Thyroid gland (tissue), 4 donors: ENCODE data around the gene CTSF.

Source experiments
- POLR2A ChIP-seq, 2 donors: fragments of 450-650 bp; IDR thresholded peaks; one replicate each; pipeline ENCODE4 v1.6.1; 2017; ENCODE audit warnings: antibody characterized with exemption in 2 of 2, mild to moderate bottlenecking in 2 of 2, moderate library complexity in 1 of 2
- TF ChIP-seq, protein P1 (sequence below), 6 experiments: fragments of 200-600 bp in 3 of 6; fragments of 450-650 bp in 3 of 6; sonication (generic) in 3 of 6; IDR thresholded peaks; one replicate each; pipeline ENCODE4 v1.5.1; 2016 to 2019; ENCODE audit warnings: antibody characterized with exemption in 6 of 6, mild to moderate bottlenecking in 2 of 6, inconsistent platforms in 1 of 6, moderate library complexity in 1 of 6

DNA sequence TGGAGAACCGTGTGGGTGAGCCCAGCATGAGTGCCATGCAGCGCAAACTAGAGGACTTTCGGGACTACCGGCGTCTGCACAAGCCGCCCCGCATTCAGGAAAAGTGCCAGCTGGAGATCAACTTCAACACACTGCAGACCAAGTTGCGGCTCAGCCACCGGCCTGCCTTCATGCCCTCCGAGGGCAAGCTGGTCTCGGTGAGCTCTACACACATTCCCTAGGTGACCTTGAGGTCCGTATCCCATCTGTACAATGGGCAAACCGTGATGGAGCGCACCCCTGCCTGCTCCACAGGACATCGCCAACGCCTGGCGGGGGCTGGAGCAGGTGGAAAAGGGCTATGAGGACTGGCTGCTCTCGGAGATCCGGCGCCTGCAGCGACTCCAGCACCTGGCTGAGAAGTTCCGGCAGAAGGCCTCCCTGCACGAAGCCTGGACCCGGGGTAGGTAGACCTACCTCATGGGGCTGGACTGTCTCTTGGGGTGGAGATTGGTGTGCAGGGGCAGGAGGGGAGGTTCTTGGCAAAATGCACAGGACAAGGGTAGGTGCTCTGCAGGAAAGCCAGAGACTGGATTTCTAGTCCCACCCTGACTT, 10.6 kb downstream of the CTSF start:
- TF ChIP-seq, protein P1, sequence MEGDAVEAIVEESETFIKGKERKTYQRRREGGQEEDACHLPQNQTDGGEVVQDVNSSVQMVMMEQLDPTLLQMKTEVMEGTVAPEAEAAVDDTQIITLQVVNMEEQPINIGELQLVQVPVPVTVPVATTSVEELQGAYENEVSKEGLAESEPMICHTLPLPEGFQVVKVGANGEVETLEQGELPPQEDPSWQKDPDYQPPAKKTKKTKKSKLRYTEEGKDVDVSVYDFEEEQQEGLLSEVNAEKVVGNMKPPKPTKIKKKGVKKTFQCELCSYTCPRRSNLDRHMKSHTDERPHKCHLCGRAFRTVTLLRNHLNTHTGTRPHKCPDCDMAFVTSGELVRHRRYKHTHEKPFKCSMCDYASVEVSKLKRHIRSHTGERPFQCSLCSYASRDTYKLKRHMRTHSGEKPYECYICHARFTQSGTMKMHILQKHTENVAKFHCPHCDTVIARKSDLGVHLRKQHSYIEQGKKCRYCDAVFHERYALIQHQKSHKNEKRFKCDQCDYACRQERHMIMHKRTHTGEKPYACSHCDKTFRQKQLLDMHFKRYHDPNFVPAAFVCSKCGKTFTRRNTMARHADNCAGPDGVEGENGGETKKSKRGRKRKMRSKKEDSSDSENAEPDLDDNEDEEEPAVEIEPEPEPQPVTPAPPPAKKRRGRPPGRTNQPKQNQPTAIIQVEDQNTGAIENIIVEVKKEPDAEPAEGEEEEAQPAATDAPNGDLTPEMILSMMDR (IDR thresholded peaks at IDR 0.05) = no peak
- TF ChIP-seq POLR2A (IDR thresholded peaks at IDR 0.05) = no peak
